ENCODE data around the gene TESK2. TPM values are rescaled to one million over a fixed set of nuclear protein-coding genes. Genes with fewer than 3 reads are reported as not detected.

Gene TESK2
- total and polyA plus RNA-seq, 2 of the 13 experiments (the other 11 are each of a cell fraction or from before 2014, with no cell fraction given) = 5.5 to 9.6 TPM

DNA sequence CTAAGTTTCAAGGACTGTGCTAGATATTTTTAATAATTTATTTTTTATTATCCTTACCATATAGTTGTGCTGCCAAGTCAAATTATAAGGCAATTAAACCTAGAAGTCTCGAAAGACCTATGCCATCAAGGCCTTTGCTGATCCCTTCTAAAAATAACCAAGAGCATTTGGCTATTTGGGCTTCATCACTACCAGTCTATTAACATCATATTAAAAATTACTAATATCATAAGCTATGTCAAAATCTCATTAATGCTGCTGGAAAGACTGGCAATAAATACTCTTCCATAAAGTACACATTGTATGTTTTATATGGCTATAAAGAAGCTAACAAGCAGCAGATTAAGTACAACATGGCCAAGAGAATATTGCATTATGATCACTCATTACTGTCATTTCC lies 107.8 kb downstream of the TESK2 start (continued):
- no peak for TF ChIP-seq CAMTA2 (CRISPR knock-in tag; IDR thresholded peaks at IDR 0.05; ENCODE audit: borderline replicate concordance)

- ChIA-PET POLR2A (no interaction called here), CTCF (ENCODE audit: low intra/inter-chr PET ratio, low total read pairs) (no interaction called here)
- ATAC-seq (no peak), DNase-seq (ENCODE audit: low spot score) (no peak), FAIRE-seq (no peak)
- H3K4me3 ChIP-seq (replicated peaks in 1 of 3; ENCODE audit: insufficient read depth in 1 of 3, low read depth in 2 of 3, low read length in 3 of 3) = no peak overlapping the region
- no peaks in the 10 kb centered on the region for H3K9me3 ChIP-seq (ENCODE audit: low read length)
- BruUV-seq (replicated peaks) = no TSS peak
- no peaks in the 10 kb centered on the region for H3K36me3 ChIP-seq (replicated peaks in 1 of 2; ENCODE audit: control insufficient read depth in 1 of 2, insufficient read depth in 2 of 2, low read length in 2 of 2)
- no peak overlapping the region for H3K9ac ChIP-seq (ENCODE audit: insufficient read depth, low read depth, low read length)
- in situ Hi-C loops (cut with HindIII; ENCODE audit: extremely low pct_ligation_motif_present, low pct_unique_long_range_greater_than_20kb) (no loop called here), intact Hi-C loops (cut with micrococcal nuclease; ENCODE audit: unreplicated experiment) (loop anchor here (10.0 kb wide), 1 partner anchor 64 kb away; no protein-coding TSS in a partner anchor)
- TF ChIP-seq PITX1 (CRISPR knock-in tag; IDR thresholded peaks at IDR 0.05) = no peak
- 0 out of 4 replicates have a peak, but pooled peaks of 1 of the 2 experiments have one; percentile 11 for TF ChIP-seq MAFK (conservative IDR thresholded peaks at IDR 0.05 in 1 of 2, IDR thresholded peaks at IDR 0.05 in 1 of 2; ENCODE audit: low read length in 2 of 2)
- no peak for TF ChIP-seq FOXO1 (CRISPR knock-in tag; IDR thresholded peaks at IDR 0.05)
- TF ChIP-seq SP1 (IDR thresholded peaks at IDR 0.05) = no peak
- TF ChIP-seq SP1 (CRISPR knock-in tag; IDR thresholded peaks at IDR 0.05) = no peak
- TF ChIP-seq NR1H2 (CRISPR knock-in tag; IDR thresholded peaks at IDR 0.05; ENCODE audit: borderline replicate concordance, low read depth) = no peak
- no peak for TF ChIP-seq YEATS2 (CRISPR knock-in tag; IDR thresholded peaks at IDR 0.05; ENCODE audit: borderline replicate concordance)
- peak; percentile 23; the same call in 1 of the 2 replicates for TF ChIP-seq NFYC (CRISPR knock-in tag; IDR thresholded peaks at IDR 0.05)
- no peak for TF ChIP-seq ZNF160 (CRISPR knock-in tag; IDR thresholded peaks at IDR 0.05)
- H3K27me3 ChIP-seq (ENCODE audit: control insufficient read depth in 1 of 2, insufficient read depth in 2 of 2, low read length in 2 of 2) = no peaks in the 10 kb centered on the region
- H3K4me2 ChIP-seq (ENCODE audit: low read depth, low read length) = no peak overlapping the region
- no peak overlapping the region for H3K27ac ChIP-seq (ENCODE audit: extremely low read length, insufficient read depth, low read length)
- no peak overlapping the region for H2AFZ ChIP-seq (ENCODE audit: low read length)
- H3K79me2 ChIP-seq (ENCODE audit: insufficient read depth, low read length) = no peaks in the 10 kb centered on the region
- peaks cover 9% of the 10 kb centered on the region; the same call in 1 of the 2 replicates for H3K4me1 ChIP-seq (ENCODE audit: insufficient read depth, low read length)
- WGBS (ENCODE audit: low lambda C conversion rate) = 94% methylated on average over 2 of the region's 2 CpGs
- no peaks in the 10 kb centered on the region for H4K20me1 ChIP-seq (ENCODE audit: insufficient read depth, low read length)
Observed at GRCh38 chr1:45381243-45381642, 109.7 kb downstream of the TESK2 start.
